Measurements from ENCODE around the gene GMPR2.

GMPR2 gene

DNA sequence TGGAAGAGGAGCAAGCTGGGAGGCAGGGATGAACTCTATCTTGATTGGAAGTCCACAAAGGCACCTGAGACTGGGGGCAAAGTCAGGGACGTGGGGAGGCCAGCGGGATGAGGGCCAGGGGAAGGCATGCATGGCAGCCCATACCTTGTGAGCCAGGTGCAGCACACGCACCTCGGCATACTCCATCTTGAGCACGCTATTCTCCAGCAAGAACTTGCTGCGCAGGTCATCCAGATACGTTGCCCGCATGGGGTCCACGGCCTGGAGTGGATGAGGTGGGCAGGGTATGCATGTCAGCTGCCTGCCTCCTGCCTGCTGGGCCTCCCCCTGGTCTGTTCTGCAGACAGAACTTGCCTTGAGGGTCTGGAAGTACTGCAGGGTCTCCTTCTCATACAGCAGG, 34.8 kb downstream of the GMPR2 start:
- Histone ChIP-seq H3K9me3 (ENCODE audit: control insufficient read depth in 1 of 2, low read length in 2 of 2) (no peaks in the 10 kb centered on the region), H3K36me3 (ENCODE audit: control insufficient read depth in 1 of 2, insufficient read depth in 2 of 2, low read length in 2 of 2) (peaks cover 22 to 53% of the 10 kb centered on the region in 2 donors), H3K4me3 (ENCODE audit: low read depth in 1 of 2, low read length in 2 of 2) (no peak overlapping the region), H3K27me3 (ENCODE audit: control insufficient read depth in 1 of 2, insufficient read depth in 2 of 2, low read length in 2 of 2) (no peaks in the 10 kb centered on the region), H3K9ac (ENCODE audit: low read depth in 1 of 2, low read length in 2 of 2) (no peak overlapping the region), H3K27ac (ENCODE audit: low read depth, low read length) (no peak overlapping the region), H3K4me1 (ENCODE audit: control insufficient read depth in 1 of 2, insufficient read depth in 2 of 2, low read length in 2 of 2) (peaks cover 13% of the 10 kb centered on the region in 2 donors)

DNA sequence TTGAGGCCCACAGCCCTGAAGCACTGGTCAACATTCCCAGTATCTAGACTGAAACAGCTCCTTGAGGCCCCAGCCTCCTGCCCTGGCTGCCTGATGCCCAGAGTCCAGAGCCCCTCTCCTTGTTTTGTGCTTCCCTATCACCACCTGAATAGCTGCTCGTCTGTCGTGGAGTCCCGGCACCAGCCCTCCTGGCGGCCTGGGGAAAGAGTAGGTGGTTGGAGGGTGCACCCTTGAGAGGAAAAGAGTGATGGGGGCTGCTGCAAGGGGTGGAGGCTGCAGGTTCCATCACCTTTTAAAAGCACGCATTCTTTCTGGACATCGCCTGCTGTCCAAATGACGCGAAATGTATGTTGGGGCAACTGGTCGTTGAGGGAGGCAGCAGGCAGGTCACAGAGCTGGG, 35.5 kb downstream of the GMPR2 start:
- Histone ChIP-seq H3K27me3 (ENCODE audit: control insufficient read depth in 1 of 2, insufficient read depth in 2 of 2, low read length in 2 of 2) (no peaks in the 10 kb centered on the region), H3K36me3 (ENCODE audit: control insufficient read depth in 1 of 2, insufficient read depth in 2 of 2, low read length in 2 of 2) (peaks cover 22 to 53% of the 10 kb centered on the region in 2 donors)

DNA sequence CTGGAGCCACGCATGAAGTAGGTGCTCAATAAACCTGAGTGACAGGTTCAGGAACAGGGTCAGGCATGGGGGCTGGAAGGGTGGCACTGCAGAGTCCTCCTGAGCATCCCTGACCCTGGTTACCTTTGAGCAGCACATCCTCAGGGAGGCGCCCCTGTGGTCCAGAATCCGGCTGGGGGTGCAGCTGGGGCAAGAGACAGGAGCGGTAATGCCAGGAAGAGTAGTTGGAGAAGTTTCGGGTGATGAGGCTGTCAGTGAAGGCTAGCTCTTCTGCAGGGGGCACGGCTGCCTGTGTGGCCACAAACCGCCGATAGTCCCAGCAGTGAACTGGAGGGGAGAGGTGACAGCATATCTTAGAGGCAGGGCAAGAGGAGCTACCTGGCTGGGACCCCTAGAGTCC, 36.6 kb downstream of the GMPR2 start:
- H3K4me1 ChIP-seq (ENCODE audit: control insufficient read depth in 1 of 2, insufficient read depth in 2 of 2, low read length in 2 of 2): peaks cover 18 to 26% of the 10 kb centered on the region in 2 donors
- H3K27me3 ChIP-seq (ENCODE audit: control insufficient read depth in 1 of 2, insufficient read depth in 2 of 2, low read length in 2 of 2): no peaks in the 10 kb centered on the region
- H3K9me3 ChIP-seq (ENCODE audit: control insufficient read depth in 1 of 2, low read length in 2 of 2): no peaks in the 10 kb centered on the region
- no peak overlapping the region for H3K4me3 ChIP-seq (ENCODE audit: low read depth in 1 of 2, low read length in 2 of 2)
- H3K27ac ChIP-seq (ENCODE audit: low read depth, low read length): no peak overlapping the region
- H3K36me3 ChIP-seq (ENCODE audit: control insufficient read depth in 1 of 2, insufficient read depth in 2 of 2, low read length in 2 of 2): peaks cover 22 to 50% of the 10 kb centered on the region in 2 donors
- H3K9ac ChIP-seq (ENCODE audit: low read depth in 1 of 2, low read length in 2 of 2): no peak overlapping the region

More for the DNA sequence above, 35.5 kb downstream of the GMPR2 start:
- no peak overlapping the region for H3K27ac ChIP-seq (ENCODE audit: low read depth, low read length)
- no peak overlapping the region for H3K9ac ChIP-seq (ENCODE audit: low read depth in 1 of 2, low read length in 2 of 2)
- H3K9me3 ChIP-seq (ENCODE audit: control insufficient read depth in 1 of 2, low read length in 2 of 2): no peaks in the 10 kb centered on the region
- H3K4me3 ChIP-seq (ENCODE audit: low read depth in 1 of 2, low read length in 2 of 2): no peak overlapping the region
- H3K4me1 ChIP-seq (ENCODE audit: control insufficient read depth in 1 of 2, insufficient read depth in 2 of 2, low read length in 2 of 2): peaks cover 13 to 17% of the 10 kb centered on the region in 2 donors

DNA sequence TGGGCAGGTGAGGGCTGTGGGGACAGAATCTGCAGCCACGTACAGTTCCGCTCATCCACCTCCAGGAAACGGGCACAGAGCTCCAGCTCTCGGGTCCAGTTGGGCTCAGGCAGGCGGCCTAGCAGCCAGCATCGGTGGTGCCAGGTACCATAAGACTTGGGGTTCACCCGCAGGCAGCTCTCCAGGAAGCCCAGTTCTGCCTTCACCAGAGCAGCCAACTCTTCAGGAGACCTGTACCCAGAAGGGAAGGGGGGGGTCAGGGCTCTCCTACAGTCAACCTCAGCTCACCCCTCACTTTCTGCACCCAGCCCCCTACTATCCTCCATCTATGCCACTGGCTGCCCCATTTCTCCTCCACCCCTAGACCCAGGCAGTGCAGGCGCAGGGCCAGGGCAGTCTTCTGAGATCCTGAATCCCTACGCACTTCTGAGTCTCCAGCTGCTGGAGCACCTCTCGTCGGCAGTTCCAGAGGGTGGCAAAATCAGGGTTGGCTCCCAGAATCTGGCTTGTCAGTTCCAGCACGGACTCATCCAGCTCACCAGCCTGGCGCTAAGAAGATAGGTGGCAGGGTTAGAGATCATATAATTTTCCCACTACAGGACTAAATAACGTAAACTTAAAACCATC, 37.3 kb downstream of the GMPR2 start:
- no peak overlapping the region for H3K4me3 ChIP-seq (ENCODE audit: low read depth in 1 of 2, low read length in 2 of 2)
- H3K4me1 ChIP-seq (ENCODE audit: control insufficient read depth in 1 of 2, insufficient read depth in 2 of 2, low read length in 2 of 2): peaks cover 18 to 27% of the 10 kb centered on the region in 2 donors
- H3K27ac ChIP-seq (ENCODE audit: low read depth, low read length): no peak overlapping the region
- H3K9ac ChIP-seq (ENCODE audit: low read depth in 1 of 2, low read length in 2 of 2): no peak overlapping the region
- no peaks in the 10 kb centered on the region for H3K27me3 ChIP-seq (ENCODE audit: control insufficient read depth in 1 of 2, insufficient read depth in 2 of 2, low read length in 2 of 2)
- peaks cover 22 to 46% of the 10 kb centered on the region in 2 donors for H3K36me3 ChIP-seq (ENCODE audit: control insufficient read depth in 1 of 2, insufficient read depth in 2 of 2, low read length in 2 of 2)
- H3K9me3 ChIP-seq (ENCODE audit: control insufficient read depth in 1 of 2, low read length in 2 of 2): no peaks in the 10 kb centered on the region

DNA sequence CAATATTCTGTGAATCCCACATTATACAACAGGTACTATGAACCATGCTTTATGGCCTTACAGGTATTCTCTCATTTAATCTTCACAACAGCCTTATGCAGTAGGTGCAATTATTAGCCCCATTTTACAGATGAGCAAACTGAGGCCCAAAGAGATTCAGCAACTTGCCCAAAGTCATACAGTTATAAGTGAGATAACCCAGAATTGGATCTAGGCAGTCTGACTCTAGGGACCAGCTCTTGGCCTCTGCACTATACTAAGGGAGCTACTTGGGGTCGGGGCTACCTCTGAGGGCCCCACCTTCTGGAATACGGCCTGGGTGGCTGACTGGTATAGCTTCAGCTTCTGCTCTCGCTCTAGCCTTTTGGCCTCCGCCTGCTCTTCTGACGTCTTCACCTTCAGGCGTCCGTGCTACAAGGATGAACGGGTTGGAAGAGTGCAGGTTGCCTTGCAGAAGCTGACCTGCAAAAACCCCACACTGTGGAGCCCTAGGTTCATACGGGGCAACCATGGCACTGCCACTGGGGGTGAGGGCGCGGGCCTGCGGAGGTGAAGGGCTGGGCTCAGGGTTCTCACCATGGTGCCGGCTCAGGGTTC, 37.9 kb downstream of the GMPR2 start:
- no peaks in the 10 kb centered on the region for H3K27me3 ChIP-seq (ENCODE audit: control insufficient read depth in 1 of 2, insufficient read depth in 2 of 2, low read length in 2 of 2)
- H3K4me3 ChIP-seq (ENCODE audit: low read depth in 1 of 2, low read length in 2 of 2): peak overlapping the region; percentile 91 to 94
- peaks cover 22 to 40% of the 10 kb centered on the region in 2 donors for H3K36me3 ChIP-seq (ENCODE audit: control insufficient read depth in 1 of 2, insufficient read depth in 2 of 2, low read length in 2 of 2)
- no peaks in the 10 kb centered on the region for H3K9me3 ChIP-seq (ENCODE audit: control insufficient read depth in 1 of 2, low read length in 2 of 2)
- H3K9ac ChIP-seq (ENCODE audit: low read depth in 1 of 2, low read length in 2 of 2): peak overlapping the region; percentile 96 to 98
- peaks cover 18 to 27% of the 10 kb centered on the region in 2 donors for H3K4me1 ChIP-seq (ENCODE audit: control insufficient read depth in 1 of 2, insufficient read depth in 2 of 2, low read length in 2 of 2)
- H3K27ac ChIP-seq (ENCODE audit: low read depth, low read length): peak overlapping the region; percentile 96

DNA sequence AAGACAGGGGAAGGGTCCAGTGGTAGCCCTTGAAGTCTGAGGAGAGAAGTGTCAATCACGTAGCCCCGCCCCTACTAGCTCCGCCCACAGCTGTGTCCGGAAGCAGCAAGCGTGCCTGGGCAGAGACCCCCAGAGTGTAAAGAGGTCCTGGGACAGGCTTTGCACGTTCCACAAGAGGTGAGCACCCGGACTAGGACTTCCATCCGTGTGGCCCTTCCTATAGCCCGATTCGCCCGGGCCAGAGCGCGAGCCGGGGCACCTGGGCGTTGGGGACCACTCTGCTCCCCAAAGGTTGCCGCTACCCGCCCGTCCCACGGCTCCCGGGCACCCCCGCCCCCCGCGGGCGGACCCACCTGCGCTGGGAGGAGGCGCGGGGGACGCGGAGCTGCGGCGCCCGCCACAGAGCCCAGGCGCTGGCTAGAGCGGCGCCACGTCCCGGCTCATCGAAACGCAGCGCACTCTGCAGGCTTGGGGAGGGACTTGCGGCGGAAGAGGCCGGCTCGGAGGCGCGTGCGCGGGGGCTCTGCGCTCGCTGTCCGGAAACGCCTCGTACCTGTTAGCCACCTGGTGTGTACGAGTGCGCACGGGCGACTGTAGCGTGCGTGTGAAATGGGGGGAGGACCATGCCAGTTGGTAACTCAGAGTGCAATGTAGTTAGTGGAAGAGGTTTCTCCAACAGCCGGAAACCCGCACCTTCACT, 38.6 kb downstream of the GMPR2 start, which contains the start of gene RABGGTA:
RABGGTA (minus strand) TSS at position 464 of the 700 bp plus-strand sequence. CDS start 482 bp downstream, outside the sequence.
- Histone ChIP-seq H3K27me3 (ENCODE audit: control insufficient read depth in 1 of 2, insufficient read depth in 2 of 2, low read length in 2 of 2) (no peaks in the 10 kb centered on the region), H3K27ac (ENCODE audit: low read depth, low read length) (peak within 1 kb of the TSS; percentile 96), H3K4me1 (ENCODE audit: control insufficient read depth in 1 of 2, insufficient read depth in 2 of 2, low read length in 2 of 2) (peaks cover 20 to 27% of the 10 kb centered on the region in 2 donors)

DNA sequence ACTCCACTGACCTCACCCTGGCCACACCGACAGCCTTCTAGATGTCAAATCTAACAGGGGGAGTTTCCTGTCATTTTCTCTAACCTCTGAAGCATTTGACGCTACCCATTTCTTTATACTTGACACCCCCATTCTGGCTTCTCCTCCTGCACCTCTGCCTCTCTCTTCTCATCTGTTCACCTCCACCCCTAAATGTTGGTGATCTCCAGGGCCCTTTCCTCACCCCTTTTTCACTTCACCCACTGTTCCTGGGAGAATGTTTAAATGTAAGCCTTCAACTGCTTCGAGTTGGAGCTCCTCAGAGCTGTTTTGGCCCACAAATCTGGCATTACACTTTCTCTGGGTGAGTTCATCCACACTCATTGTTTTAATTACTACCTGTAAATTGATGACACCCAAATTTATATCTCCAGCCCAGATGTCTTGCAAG, 39.1 kb downstream of the GMPR2 start:
- H3K4me3 ChIP-seq (ENCODE audit: low read depth in 1 of 2, low read length in 2 of 2): peak overlapping the region; percentile 91 to 94
- H3K27ac ChIP-seq (ENCODE audit: low read depth, low read length): peak overlapping the region; percentile 96
- no peaks in the 10 kb centered on the region for H3K27me3 ChIP-seq (ENCODE audit: control insufficient read depth in 1 of 2, insufficient read depth in 2 of 2, low read length in 2 of 2)
- peaks cover 20 to 27% of the 10 kb centered on the region in 2 donors for H3K4me1 ChIP-seq (ENCODE audit: control insufficient read depth in 1 of 2, insufficient read depth in 2 of 2, low read length in 2 of 2)
- peaks cover 13 to 28% of the 10 kb centered on the region in 2 donors for H3K36me3 ChIP-seq (ENCODE audit: control insufficient read depth in 1 of 2, insufficient read depth in 2 of 2, low read length in 2 of 2)
- H3K9ac ChIP-seq (ENCODE audit: low read depth in 1 of 2, low read length in 2 of 2): peak overlapping the region; percentile 96 to 98
- H3K9me3 ChIP-seq (ENCODE audit: control insufficient read depth in 1 of 2, low read length in 2 of 2): no peaks in the 10 kb centered on the region

More for the DNA sequence above, 38.6 kb downstream of the GMPR2 start, which contains the start of gene RABGGTA:
- Histone ChIP-seq H3K4me3 (ENCODE audit: low read depth in 1 of 2, low read length in 2 of 2) (peak within 1 kb of the TSS; percentile 91 to 94), H3K9ac (ENCODE audit: low read depth in 1 of 2, low read length in 2 of 2) (peak within 1 kb of the TSS; percentile 96 to 98), H3K9me3 (ENCODE audit: control insufficient read depth in 1 of 2, low read length in 2 of 2) (no peaks in the 10 kb centered on the region), H3K36me3 (ENCODE audit: control insufficient read depth in 1 of 2, insufficient read depth in 2 of 2, low read length in 2 of 2) (peaks cover 18 to 33% of the 10 kb centered on the region in 2 donors)

DNA sequence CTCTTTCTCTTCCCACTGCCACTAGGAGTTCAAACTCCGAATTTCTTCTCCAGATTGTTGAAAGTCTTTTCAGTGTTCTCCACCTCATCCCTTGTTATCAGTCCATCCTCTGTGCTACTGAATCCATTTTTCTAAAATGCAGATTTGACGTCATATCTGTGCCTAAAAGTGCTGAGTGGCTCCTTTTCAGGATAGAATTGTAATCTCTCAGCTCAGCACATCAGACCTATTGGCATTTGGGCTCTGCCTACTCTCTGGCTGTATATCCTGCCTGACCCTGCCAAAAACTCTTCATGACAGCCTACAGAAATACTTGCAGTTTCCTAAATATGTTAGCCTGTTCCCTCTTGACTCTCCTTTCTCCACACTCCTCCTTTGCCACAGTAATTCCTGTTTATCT, 39.7 kb downstream of the GMPR2 start:
- Histone ChIP-seq H3K9me3 (ENCODE audit: control insufficient read depth in 1 of 2, low read length in 2 of 2) (no peaks in the 10 kb centered on the region), H3K4me3 (ENCODE audit: low read depth in 1 of 2, low read length in 2 of 2) (no peak overlapping the region), H3K27me3 (ENCODE audit: control insufficient read depth in 1 of 2, insufficient read depth in 2 of 2, low read length in 2 of 2) (no peaks in the 10 kb centered on the region), H3K36me3 (ENCODE audit: control insufficient read depth in 1 of 2, insufficient read depth in 2 of 2, low read length in 2 of 2) (peaks cover 8 to 22% of the 10 kb centered on the region in 2 donors), H3K4me1 (ENCODE audit: control insufficient read depth in 1 of 2, insufficient read depth in 2 of 2, low read length in 2 of 2) (peaks cover 20 to 27% of the 10 kb centered on the region in 2 donors), H3K27ac (ENCODE audit: low read depth, low read length) (no peak overlapping the region), H3K9ac (ENCODE audit: low read depth in 1 of 2, low read length in 2 of 2) (peak overlapping the region in 1 of 2 donors; percentile 8)

DNA sequence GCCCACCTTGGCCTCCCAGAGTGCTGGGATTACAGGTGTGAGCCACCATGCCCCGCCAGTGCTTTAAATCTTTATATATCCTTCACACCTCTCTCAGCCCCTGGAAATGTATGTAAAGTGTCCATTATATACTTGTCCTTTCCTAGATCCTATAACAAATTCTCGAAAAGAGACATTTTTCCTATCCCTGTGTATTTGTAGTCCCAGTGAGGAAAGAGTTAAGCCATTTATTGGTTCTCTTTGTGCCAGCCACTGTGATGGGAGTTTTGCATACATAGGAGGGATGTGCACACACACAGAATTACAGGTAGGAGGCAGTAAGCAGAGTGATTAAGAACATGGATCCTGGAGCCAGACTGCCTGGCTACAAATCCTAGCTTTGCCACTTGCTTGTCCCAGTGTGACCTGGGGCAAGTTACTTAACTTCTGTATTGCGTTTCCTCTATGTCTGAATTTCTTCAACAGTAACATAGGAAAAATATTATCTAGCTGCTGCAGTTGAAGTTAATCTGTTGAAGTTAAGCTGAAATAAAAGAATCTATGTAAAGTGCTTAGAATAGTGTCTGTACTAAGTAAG, 40.8 kb downstream of the GMPR2 start:
- H3K9me3 ChIP-seq (ENCODE audit: control insufficient read depth in 1 of 2, low read length in 2 of 2): no peaks in the 10 kb centered on the region
- peak overlapping the region in 1 of 2 donors; percentile 0 for H3K9ac ChIP-seq (ENCODE audit: low read depth in 1 of 2, low read length in 2 of 2)
- no peak overlapping the region for H3K4me3 ChIP-seq (ENCODE audit: low read depth in 1 of 2, low read length in 2 of 2)
- H3K27me3 ChIP-seq (ENCODE audit: control insufficient read depth in 1 of 2, insufficient read depth in 2 of 2, low read length in 2 of 2): no peaks in the 10 kb centered on the region
- H3K36me3 ChIP-seq (ENCODE audit: control insufficient read depth in 1 of 2, insufficient read depth in 2 of 2, low read length in 2 of 2): peaks cover 6 to 13% of the 10 kb centered on the region in 2 donors
- H3K27ac ChIP-seq (ENCODE audit: low read depth, low read length): no peak overlapping the region
- H3K4me1 ChIP-seq (ENCODE audit: control insufficient read depth in 1 of 2, insufficient read depth in 2 of 2, low read length in 2 of 2): peaks cover 20 to 27% of the 10 kb centered on the region in 2 donors

All from duodenal mucosa (tissue), 2 donors.